Ectodermal cell (in vitro differentiated cells): ENCODE results near the gene ANO1.

Experiments
- H3K27ac ChIP-seq: 2 replicates; pipeline ENCODE4 v1.7.0; 2013; ENCODE audit warnings: mild to moderate bottlenecking, low read depth, low read length; ENCODE audit not compliant: insufficient read depth, poor library complexity, severe bottlenecking
- H3K27me3 ChIP-seq: 2 replicates; pipeline ENCODE4 v1.7.0; 2013; ENCODE audit warnings: mild to moderate bottlenecking, low read length; ENCODE audit not compliant: insufficient read depth, control insufficient read depth, poor library complexity, severe bottlenecking
- H3K36me3 ChIP-seq: one replicate; pipeline ENCODE4 v1.7.0; 2013; ENCODE audit warnings: low read length; ENCODE audit not compliant: control insufficient read depth, insufficient read depth
- H3K4me1 ChIP-seq: one replicate; pipeline ENCODE4 v1.7.0; 2013; ENCODE audit warnings: low read length; ENCODE audit not compliant: control insufficient read depth, insufficient read depth
- H3K4me3 ChIP-seq: 2 replicates; pipeline ENCODE4 v1.7.0; 2013; ENCODE audit warnings: low read depth, low read length, control low read depth; ENCODE audit not compliant: insufficient read depth
- H3K9me3 ChIP-seq: 2 replicates; pipeline ENCODE4 v1.7.0; 2013; ENCODE audit warnings: mild to moderate bottlenecking, low read length, moderate library complexity; ENCODE audit not compliant: control insufficient read depth
- WGBS, 2 experiments: methylation state at CpG; one replicate each; pipeline ENCODE4 v1.1.7; 2013; ENCODE audit warnings: missing lambda C conversion rate in 2 of 2; 5-methylcytosine and 5-hydroxymethylcytosine counted together

ANO1 gene

GRCh38 chr11:70185348-70186055 lies 107.4 kb downstream of the ANO1 start:
- 94% methylated on average over 28 of the region's 28 CpGs for WGBS, 2 experiments
- Histone ChIP-seq H3K27ac (no peak overlapping the region), H3K4me1 (no peaks in the 10 kb centered on the region), H3K27me3 (no peaks in the 10 kb centered on the region), H3K4me3 (no peak overlapping the region), H3K36me3 (no peaks in the 10 kb centered on the region), H3K9me3 (no peaks in the 10 kb centered on the region)

GRCh38 chr11:70186420-70186819 lies 108.3 kb downstream of the ANO1 start:
- no peaks in the 10 kb centered on the region for H3K27me3 ChIP-seq
- 95% methylated on average over 6 of the region's 6 CpGs for WGBS, 2 experiments

GRCh38 chr11:70186936-70187335 lies 108.8 kb downstream of the ANO1 start:
- H3K27ac ChIP-seq = no peak overlapping the region
- 94% methylated on average over 10 of the region's 10 CpGs for WGBS, 2 experiments

More at GRCh38 chr11:70186420-70186819, 108.3 kb downstream of the ANO1 start:
- Histone ChIP-seq H3K9me3 (no peaks in the 10 kb centered on the region), H3K27ac (no peak overlapping the region), H3K4me3 (no peak overlapping the region), H3K4me1 (no peaks in the 10 kb centered on the region), H3K36me3 (no peaks in the 10 kb centered on the region)

DNA sequence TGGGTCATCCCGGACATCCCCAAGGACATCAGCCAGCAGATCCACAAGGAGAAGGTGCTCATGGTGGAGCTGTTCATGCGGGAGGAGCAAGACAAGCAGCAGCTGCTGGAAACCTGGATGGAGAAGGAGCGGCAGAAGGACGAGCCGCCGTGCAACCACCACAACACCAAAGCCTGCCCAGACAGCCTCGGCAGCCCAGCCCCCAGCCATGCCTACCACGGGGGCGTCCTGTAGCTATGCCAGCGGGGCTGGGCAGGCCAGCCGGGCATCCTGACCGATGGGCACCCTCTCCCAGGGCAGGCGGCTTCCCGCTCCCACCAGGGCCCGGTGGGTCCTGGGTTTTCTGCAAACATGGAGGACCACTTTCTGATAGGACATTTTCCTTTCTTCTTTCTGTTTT lies 109.7 kb downstream of the ANO1 start:
- H3K9me3 ChIP-seq = no peaks in the 10 kb centered on the region
- no peak overlapping the region for H3K4me3 ChIP-seq
- H3K27me3 ChIP-seq = no peaks in the 10 kb centered on the region
- H3K36me3 ChIP-seq = no peaks in the 10 kb centered on the region
- H3K27ac ChIP-seq = no peak overlapping the region
- WGBS, 2 experiments = 91 to 92% methylated on average over 15 of the region's 15 CpGs
- no peaks in the 10 kb centered on the region for H3K4me1 ChIP-seq

More at GRCh38 chr11:70186936-70187335, 108.8 kb downstream of the ANO1 start:
- no peaks in the 10 kb centered on the region for H3K36me3 ChIP-seq
- no peaks in the 10 kb centered on the region for H3K4me1 ChIP-seq
- H3K27me3 ChIP-seq = no peaks in the 10 kb centered on the region
- no peak overlapping the region for H3K4me3 ChIP-seq
- H3K9me3 ChIP-seq = no peaks in the 10 kb centered on the region

GRCh38 chr11:70189622-70190021 lies 111.5 kb downstream of the ANO1 start:
- Histone ChIP-seq H3K36me3 (no peaks in the 10 kb centered on the region), H3K9me3 (no peaks in the 10 kb centered on the region), H3K27ac (no peak overlapping the region), H3K4me1 (no peaks in the 10 kb centered on the region), H3K4me3 (no peak overlapping the region), H3K27me3 (no peaks in the 10 kb centered on the region)
- WGBS, 2 experiments = 92 to 97% methylated on average over 11 of the region's 11 CpGs

DNA sequence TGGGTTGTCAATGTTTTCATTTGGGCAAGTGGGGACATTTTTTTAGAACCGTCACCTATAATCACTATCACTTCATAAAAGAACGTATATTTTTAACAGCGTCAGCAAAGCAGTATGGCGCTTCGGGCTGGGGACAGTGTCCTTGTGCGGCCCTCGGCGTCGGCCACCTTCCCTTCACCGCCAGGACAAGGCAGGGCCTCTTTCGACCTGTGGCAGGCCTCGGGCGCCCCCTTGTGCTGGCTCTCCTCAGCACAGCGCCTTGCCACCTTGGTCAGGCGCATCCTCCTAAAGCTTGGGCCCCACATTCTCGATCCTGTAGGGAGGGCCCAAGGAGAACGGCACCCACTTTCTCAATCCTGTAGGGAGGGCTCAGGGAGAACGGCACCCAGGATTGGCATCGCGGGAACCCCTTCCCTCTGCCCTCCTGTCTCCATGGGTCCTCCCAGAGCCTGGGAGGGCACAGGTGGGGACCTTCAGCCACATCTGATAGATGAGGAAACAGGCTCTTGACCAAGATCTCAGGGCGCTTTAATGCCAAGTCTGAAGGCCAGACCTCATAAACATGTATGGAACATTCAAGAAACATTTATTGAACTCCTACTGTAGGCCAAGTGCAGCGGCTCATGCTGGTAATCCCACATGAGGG lies 113.5 kb downstream of the ANO1 start:
- Histone ChIP-seq H3K4me1 (no peaks in the 10 kb centered on the region), H3K36me3 (no peaks in the 10 kb centered on the region), H3K4me3 (no peak overlapping the region), H3K9me3 (no peaks in the 10 kb centered on the region), H3K27ac (no peak overlapping the region), H3K27me3 (no peaks in the 10 kb centered on the region)
- 18 to 22% methylated on average over 22 of the region's 22 CpGs for WGBS, 2 experiments

DNA sequence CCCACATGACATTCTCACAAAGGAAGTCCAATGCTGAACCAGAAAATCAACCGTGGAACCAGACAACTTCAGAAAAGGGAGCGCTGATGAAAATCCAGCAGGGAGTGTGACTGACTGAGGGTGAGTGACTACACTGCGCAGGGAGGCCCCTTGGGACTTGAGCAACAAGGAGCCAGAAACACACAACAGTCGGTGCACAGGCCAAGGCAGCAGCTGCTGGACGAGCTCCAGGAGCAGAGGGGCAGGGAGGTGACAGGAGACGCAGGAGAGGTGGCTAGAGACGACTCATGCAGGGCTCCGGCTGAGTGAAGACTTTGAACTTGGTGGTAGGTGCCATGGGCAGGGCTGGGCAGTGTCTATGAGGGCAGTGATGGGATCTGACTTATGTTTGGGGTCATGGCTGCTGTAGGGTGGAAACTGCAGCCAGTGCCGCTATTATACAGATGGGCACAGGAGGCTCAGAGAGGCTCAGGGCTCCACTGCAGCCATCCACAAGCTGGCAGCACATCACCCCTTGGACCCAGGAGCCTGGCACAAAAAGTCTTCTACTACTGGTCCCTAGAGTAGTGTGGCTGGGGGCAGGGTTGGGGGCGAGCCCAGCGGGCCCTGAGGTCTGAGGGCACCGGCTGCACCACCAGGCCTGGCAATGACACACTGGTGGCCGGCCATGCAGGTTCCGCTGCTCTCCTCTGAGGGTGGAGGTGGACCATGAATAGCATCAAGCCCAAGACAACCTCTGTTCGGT lies 114.7 kb downstream of the ANO1 start:
- Histone ChIP-seq H3K9me3 (no peaks in the 10 kb centered on the region), H3K4me3 (no peak overlapping the region), H3K36me3 (no peaks in the 10 kb centered on the region), H3K4me1 (no peaks in the 10 kb centered on the region), H3K27me3 (no peaks in the 10 kb centered on the region), H3K27ac (no peak overlapping the region)
- 91 to 94% methylated on average over 15 of the region's 15 CpGs for WGBS, 2 experiments

DNA sequence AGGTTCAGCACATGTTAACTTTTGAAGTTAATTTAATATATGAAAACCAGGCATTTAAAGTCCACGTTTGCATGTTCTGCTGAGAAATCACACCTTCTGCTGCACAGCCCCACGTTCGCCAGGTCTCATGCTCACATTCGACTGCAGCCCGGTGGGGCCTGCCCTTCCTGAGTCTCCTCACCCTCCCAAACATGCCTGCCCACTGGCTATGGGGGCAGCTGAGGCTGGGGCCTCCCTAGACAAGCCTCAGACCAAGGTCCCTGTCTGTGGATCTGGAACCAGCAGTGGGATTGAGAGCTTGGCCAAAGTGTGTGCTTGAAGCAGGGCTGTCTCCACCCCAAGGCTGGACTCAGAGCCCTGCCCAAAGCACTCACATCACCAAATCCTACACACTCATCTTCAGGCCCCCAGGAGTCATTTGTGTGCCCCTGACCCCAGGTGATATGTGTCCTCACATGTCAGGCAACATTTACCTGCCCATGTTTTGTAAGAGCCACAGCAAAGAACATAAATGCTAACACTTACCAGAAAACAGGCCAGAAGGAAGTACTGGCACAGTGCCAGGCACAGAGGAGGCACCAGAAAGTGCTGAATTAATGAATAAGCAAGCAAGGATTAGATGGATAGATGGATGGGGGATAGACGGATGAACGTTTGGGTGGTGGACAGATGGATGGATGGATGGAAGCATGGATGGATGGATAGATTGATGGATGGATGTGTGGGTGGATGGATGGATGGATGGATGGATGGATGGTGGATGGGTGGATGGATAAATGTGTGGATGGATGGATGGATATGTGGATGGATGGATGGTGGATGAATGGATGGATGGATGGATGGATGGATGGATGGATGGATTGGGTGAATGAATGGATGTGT lies 115.5 kb downstream of the ANO1 start:
- Histone ChIP-seq H3K27ac (no peak overlapping the region), H3K9me3 (no peaks in the 10 kb centered on the region), H3K27me3 (no peaks in the 10 kb centered on the region), H3K4me1 (no peaks in the 10 kb centered on the region), H3K36me3 (no peaks in the 10 kb centered on the region), H3K4me3 (no peak overlapping the region)
- 89 to 90% methylated on average over 7 of the region's 7 CpGs for WGBS, 2 experiments

- H3K27ac ChIP-seq = no peak overlapping the region
- no peaks in the 10 kb centered on the region for H3K4me1 ChIP-seq
- H3K36me3 ChIP-seq = no peaks in the 10 kb centered on the region
- H3K27me3 ChIP-seq = no peaks in the 10 kb centered on the region
- H3K4me3 ChIP-seq = no peak overlapping the region
- no peaks in the 10 kb centered on the region for H3K9me3 ChIP-seq
- 72 to 73% methylated on average over 3 of the region's 3 CpGs for WGBS, 2 experiments
Observed at GRCh38 chr11:70194792-70195791, 117.0 kb downstream of the ANO1 start.
